Activated B cell treated with CpG ODN at 0.5 μM for 24 hours (primary cell): ENCODE data around the gene DLG4. TPM values are rescaled to one million over a fixed set of nuclear protein-coding genes. Genes with fewer than 3 reads are reported as not detected.

Source experiments
- ATAC-seq: fragments of 200-7000 bp; cut with Tn5 transposase; one replicate; pipeline ENCODE4 v1.10.0; 2021; ENCODE audit warnings: low read depth, mild to moderate bottlenecking, moderate library complexity
- CTCF ChIA-PET: fragments of 350-600 bp; sonication (Branson Sonifier 250); formaldehyde crosslinking; loops from one replicate; lab custom pipeline; 2021; ENCODE audit warnings: antibody characterized with exemption; lab: Charles Lee
- POLR2A ChIA-PET: fragments of 350-600 bp; sonication (Branson Sonifier 250); formaldehyde crosslinking; loops from one replicate; lab custom pipeline; 2021; ENCODE audit warnings: antibody characterized with exemption; lab: Charles Lee
- DNase-seq: peaks from one replicate; pipeline ENCODE4 v3.0.0; 2022
- H3K27ac Mint-ChIP-seq: one replicate; pipeline ENCODE4 v1.8.0; 2020; ENCODE audit warnings: mixed read lengths
- H3K27me3 Mint-ChIP-seq: one replicate; pipeline ENCODE4 v1.8.0; 2021; ENCODE audit warnings: mixed read lengths
- H3K36me3 Mint-ChIP-seq: one replicate; pipeline ENCODE4 v1.8.0; 2021; ENCODE audit warnings: low read depth, mixed read lengths
- H3K4me1 Mint-ChIP-seq: one replicate; pipeline ENCODE4 v1.8.0; 2021; ENCODE audit warnings: mixed read lengths
- H3K4me3 Mint-ChIP-seq: one replicate; pipeline ENCODE4 v1.8.0; 2020; ENCODE audit warnings: mild to moderate bottlenecking, mixed read lengths
- H3K9me3 Mint-ChIP-seq: one replicate; pipeline ENCODE4 v1.8.0; 2020; ENCODE audit warnings: mixed read lengths
- intact Hi-C: fragments of 100-400 bp; cut with micrococcal nuclease; formaldehyde crosslinking; loops from one replicate; pipeline ENCODE4 v1.15.1; 2024
- total RNA-seq: library from RNA; stranded (reverse); gene quantifications from 2 replicates; pipeline ENCODE4 v1.2.3, GENCODE V29; 2022
- TF ChIP-seq, protein P1 (sequence below): fragments of 200-600 bp; IDR thresholded peaks from one replicate; pipeline ENCODE4 v1.8.0; 2022; ENCODE audit warnings: antibody characterized with exemption, mild to moderate bottlenecking

DLG4 gene
- total RNA-seq, 1 donor from 2014 or later = 3.9 TPM

DNA sequence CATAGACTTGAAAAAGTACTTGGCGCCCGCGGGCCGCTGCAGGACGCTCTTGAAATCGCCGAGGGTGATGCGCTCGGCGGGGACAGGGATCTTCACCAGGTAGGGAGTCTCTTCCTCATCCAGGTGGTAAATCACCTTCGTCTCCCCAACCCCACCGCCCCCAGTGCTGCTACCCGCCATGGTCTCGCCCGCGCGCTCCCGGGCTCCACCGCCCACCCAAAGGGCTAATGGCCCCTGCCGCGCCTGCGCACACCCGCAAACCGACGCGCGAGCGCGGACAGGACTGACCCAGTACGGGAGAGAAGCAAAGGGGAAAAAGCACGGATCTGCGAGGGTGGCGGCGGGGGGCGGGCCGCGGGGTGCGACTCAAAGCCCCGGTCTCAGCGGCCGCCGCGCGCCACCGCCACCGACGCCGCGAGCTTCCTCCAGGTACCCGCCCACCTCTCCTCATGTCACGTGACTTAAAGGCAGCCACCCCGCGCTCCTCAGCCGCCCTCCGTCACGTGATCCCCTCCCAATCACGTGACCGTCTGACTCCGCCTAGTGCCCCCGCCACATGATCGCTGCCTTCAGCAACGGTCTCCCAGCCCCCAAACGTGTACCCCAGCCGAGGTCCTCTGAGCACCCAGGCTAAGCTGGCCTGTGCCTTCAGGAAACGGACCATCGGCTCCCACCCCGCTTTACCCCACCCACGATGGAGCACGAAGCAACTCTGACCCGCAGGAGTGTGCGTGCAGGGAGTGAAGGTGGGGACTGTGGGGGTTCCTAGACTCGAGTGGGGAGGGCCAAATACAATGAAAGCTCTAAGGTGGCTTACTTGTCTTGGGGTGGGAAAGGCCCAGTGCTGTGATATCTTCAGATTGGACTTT is 14.7 kb upstream of the DLG4 start, which contains the start of gene DVL2:
TSS of gene DVL2 (minus strand) at position 435 of the 869 bp plus-strand sequence. CDS start at position 180, 255 bp downstream.
- intact Hi-C loops = loop anchor here (1.0 kb wide), 3 partner anchors 14 to 29 kb away; no protein-coding TSS in a partner anchor
- Mint-ChIP-seq H3K27ac (peak within 1 kb of the TSS; percentile 88), H3K27me3 (no peaks in the 10 kb centered on the region), H3K4me3 (peak within 1 kb of the TSS; percentile 86), H3K4me1 (peaks cover 51% of the 10 kb centered on the region), H3K36me3 (peaks cover 54% of the 10 kb centered on the region), H3K9me3 (no peaks in the 10 kb centered on the region)
- ChIA-PET CTCF (interaction anchor here (1.1 kb wide), 1 partner anchor 14 kb away, joined by 4 read pairs; no protein-coding TSS in a partner anchor), POLR2A (interaction anchor here (0.5 to 15.0 kb wide), 14 partner anchors 9 to 1090 kb away, joined by 3 to 245 read pairs (median 5); partner anchors contain the start of genes ACADVL, ACAP1, CTDNEP1 and DLG4)
- peak; percentile 47 for ATAC-seq
- DNase-seq = peak; percentile 93
- TF ChIP-seq, protein P1, sequence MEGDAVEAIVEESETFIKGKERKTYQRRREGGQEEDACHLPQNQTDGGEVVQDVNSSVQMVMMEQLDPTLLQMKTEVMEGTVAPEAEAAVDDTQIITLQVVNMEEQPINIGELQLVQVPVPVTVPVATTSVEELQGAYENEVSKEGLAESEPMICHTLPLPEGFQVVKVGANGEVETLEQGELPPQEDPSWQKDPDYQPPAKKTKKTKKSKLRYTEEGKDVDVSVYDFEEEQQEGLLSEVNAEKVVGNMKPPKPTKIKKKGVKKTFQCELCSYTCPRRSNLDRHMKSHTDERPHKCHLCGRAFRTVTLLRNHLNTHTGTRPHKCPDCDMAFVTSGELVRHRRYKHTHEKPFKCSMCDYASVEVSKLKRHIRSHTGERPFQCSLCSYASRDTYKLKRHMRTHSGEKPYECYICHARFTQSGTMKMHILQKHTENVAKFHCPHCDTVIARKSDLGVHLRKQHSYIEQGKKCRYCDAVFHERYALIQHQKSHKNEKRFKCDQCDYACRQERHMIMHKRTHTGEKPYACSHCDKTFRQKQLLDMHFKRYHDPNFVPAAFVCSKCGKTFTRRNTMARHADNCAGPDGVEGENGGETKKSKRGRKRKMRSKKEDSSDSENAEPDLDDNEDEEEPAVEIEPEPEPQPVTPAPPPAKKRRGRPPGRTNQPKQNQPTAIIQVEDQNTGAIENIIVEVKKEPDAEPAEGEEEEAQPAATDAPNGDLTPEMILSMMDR = no peak

DNA sequence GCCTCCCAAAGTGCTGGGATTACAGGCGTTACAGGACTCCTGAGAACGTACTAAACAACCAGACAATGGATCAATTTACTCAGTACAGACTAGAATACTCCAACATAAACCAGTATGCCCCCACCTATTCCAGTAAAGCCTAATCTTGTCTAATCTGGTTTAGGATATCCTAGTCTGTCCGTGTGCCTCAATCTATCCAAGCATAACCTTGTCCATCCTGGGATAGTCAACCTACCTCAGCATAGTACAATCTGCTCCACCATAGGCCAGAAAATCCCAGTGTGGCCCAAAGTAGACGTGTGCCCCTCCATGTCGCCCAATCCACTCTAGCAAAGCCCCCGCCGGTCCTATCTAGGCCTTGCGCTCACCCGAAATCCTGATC is 14.1 kb upstream of the DLG4 start:
- POLR2A ChIA-PET = interaction anchor here (0.5 to 15.0 kb wide), 11 partner anchors 10 to 1090 kb away, joined by 3 to 245 read pairs (median 6); partner anchors contain the start of genes ACADVL, ACAP1, CTDNEP1 and DLG4

DNA sequence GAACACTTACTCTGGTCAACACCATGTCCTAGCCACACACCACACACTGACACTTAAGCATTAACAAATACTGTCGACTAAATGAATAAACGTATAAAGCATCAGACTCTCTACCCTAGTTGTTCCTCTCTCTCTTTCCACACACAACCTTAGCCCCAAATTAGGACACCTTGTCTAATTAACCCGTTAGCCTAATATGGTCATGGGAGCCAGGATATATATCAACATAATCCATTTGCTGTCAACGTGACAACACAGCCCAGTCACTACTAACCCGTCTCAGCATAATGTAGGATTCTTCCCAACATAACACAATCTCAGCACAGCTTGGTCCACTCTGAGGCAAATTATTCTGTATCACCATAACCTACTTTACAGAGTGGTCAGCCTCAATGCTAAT is 12.5 kb upstream of the DLG4 start:
- ATAC-seq (no peak), DNase-seq (no peak)
- Mint-ChIP-seq H3K4me1 (peaks cover 46% of the 10 kb centered on the region), H3K27ac (no peak overlapping the region), H3K36me3 (peaks cover 66% of the 10 kb centered on the region), H3K9me3 (no peaks in the 10 kb centered on the region), H3K27me3 (no peaks in the 10 kb centered on the region), H3K4me3 (peak overlapping the region; percentile 29)
- intact Hi-C loops = no loop called here
- ChIA-PET CTCF (interaction anchor here (1.0 kb wide), 1 partner anchor 11 kb away, joined by 3 read pairs; no protein-coding TSS in a partner anchor), POLR2A (interaction anchor here (0.7 to 15.0 kb wide), 2 partner anchors 10 to 32 kb away, joined by 5 to 245 read pairs; partner anchors contain the start of genes ACADVL and DLG4)
- TF ChIP-seq, protein P1 = no peak

More for the DNA sequence above, 14.1 kb upstream of the DLG4 start:
- peak overlapping the region; percentile 86 for H3K4me3 Mint-ChIP-seq
- H3K27me3 Mint-ChIP-seq = no peaks in the 10 kb centered on the region
- H3K9me3 Mint-ChIP-seq = no peaks in the 10 kb centered on the region
- H3K4me1 Mint-ChIP-seq = peaks cover 50% of the 10 kb centered on the region
- intact Hi-C loops = loop anchor here (1.0 kb wide), 3 partner anchors 13 to 28 kb away; no protein-coding TSS in a partner anchor
- ATAC-seq (no peak), DNase-seq (no peak)
- TF ChIP-seq, protein P1 = no peak
- peaks cover 56% of the 10 kb centered on the region for H3K36me3 Mint-ChIP-seq
- H3K27ac Mint-ChIP-seq = peak overlapping the region; percentile 88
- CTCF ChIA-PET = interaction anchor here (1.1 kb wide), 1 partner anchor 13 kb away, joined by 4 read pairs; no protein-coding TSS in a partner anchor

DNA sequence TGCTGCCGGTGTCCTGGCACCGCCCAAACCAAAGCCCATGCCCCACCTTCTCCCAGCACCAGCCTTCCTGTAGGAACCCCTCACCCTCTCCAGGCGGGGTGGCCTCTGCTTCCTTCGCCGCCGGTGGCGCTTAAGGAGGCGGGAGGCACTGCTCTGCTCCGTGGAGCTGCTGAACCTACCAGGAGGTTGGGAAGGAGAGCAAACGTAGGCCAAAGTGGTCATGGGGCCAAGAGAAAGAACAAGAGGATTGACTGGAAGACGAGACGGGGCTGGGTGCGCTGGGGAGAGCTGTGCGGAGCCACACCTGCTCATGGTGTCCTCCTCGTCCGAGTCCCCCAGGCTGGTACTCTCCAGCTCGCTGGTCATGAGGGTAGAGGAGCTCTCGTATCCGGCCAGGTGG is 9.9 kb upstream of the DLG4 start:
- DNase-seq (no peak), ATAC-seq (no peak)
- Mint-ChIP-seq H3K27me3 (no peaks in the 10 kb centered on the region), H3K4me3 (no peak overlapping the region), H3K27ac (no peak overlapping the region), H3K4me1 (peaks cover 24% of the 10 kb centered on the region), H3K36me3 (peaks cover 64% of the 10 kb centered on the region), H3K9me3 (no peaks in the 10 kb centered on the region)
- TF ChIP-seq, protein P1 = no peak
- CTCF ChIA-PET = no interaction called here
- POLR2A ChIA-PET = interaction anchor here (15.0 kb wide), 1 partner anchor 7 kb away, joined by 245 read pairs; the partner anchor contains the start of genes ACADVL and DLG4
- intact Hi-C loops = no loop called here
